Subcutaneous abdominal adipose tissue (tissue), 5 donors: ENCODE data around the gene CD200R1L.

Experiments
- H3K27ac ChIP-seq: one replicate; pipeline ENCODE4 v1.7.0; 2013; ENCODE audit warnings: low read depth, mild to moderate bottlenecking, inconsistent platforms, low read length, moderate library complexity
- H3K27me3 ChIP-seq, 5 donors: one replicate each; pipeline ENCODE4 v1.7.0; 2013; ENCODE audit warnings: low read length in 5 of 5, inconsistent platforms in 1 of 5; ENCODE audit not compliant: control insufficient read depth in 5 of 5, insufficient read depth in 4 of 5
- H3K36me3 ChIP-seq, 5 donors: one replicate each; pipeline ENCODE4 v1.7.0; 2013; ENCODE audit warnings: low read length in 5 of 5; ENCODE audit not compliant: control insufficient read depth in 5 of 5, insufficient read depth in 5 of 5
- H3K4me1 ChIP-seq, 5 donors: one replicate each; pipeline ENCODE4 v1.7.0; 2013; ENCODE audit warnings: low read length in 5 of 5, mild to moderate bottlenecking in 3 of 5, moderate library complexity in 1 of 5; ENCODE audit not compliant: control insufficient read depth in 5 of 5, insufficient read depth in 5 of 5
- H3K4me3 ChIP-seq, 5 donors: one replicate each; pipeline ENCODE4 v1.7.0; 2013; ENCODE audit warnings: low read length in 5 of 5, low read depth in 1 of 5
- H3K9ac ChIP-seq, 5 donors: one replicate each; pipeline ENCODE4 v1.7.0; 2013; ENCODE audit warnings: low read length in 5 of 5, mild to moderate bottlenecking in 4 of 5, moderate library complexity in 3 of 5
- H3K9me3 ChIP-seq, 5 donors: one replicate each; pipeline ENCODE4 v1.7.0; 2013; ENCODE audit warnings: low read length in 5 of 5; ENCODE audit not compliant: control insufficient read depth in 5 of 5
- donor health status: healthy.
- donor health status: healthy.
- donor health status: healthy.
- donor health status: healthy.
- donor health status: healthy.

Gene CD200R1L, protein sequence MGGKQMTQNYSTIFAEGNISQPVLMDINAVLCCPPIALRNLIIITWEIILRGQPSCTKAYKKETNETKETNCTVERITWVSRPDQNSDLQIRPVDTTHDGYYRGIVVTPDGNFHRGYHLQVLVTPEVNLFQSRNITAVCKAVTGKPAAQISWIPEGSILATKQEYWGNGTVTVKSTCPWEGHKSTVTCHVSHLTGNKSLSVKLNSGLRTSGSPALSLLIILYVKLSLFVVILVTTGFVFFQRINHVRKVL

DNA sequence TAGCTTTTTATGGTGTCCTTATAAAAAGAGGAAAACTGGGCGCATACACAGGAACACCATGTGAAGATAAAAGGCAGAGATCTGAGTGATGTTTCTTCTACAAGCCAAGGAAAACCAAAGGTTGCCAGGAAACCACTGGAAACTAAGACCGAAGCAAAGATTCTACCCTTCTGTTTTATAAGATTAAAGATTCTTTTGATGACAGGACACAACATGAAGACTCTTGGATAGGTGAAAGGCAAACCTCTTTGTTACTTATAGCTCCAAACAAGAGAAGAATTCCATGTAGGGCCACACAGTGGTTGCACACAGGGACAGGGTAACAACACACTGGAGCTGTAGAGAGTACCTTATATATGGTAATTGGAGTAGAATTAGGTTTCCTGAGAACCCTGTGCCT, at the start of gene CD200R1L:
Gene CD200R1L (minus strand): TSS at position 101 of the 400 bp plus-strand sequence. CDS start 17,497 bp downstream, outside the sequence.
- no peak within 1 kb of the TSS for H3K9ac ChIP-seq
- H3K4me1 ChIP-seq = no peaks in the 10 kb centered on the region
- peaks cover 3 to 15% (median 13%) of the 10 kb centered on the region in 5 donors for H3K9me3 ChIP-seq
- H3K36me3 ChIP-seq = no peaks in the 10 kb centered on the region
- no peak within 1 kb of the TSS for H3K27ac ChIP-seq
- no peak within 1 kb of the TSS for H3K4me3 ChIP-seq
- H3K27me3 ChIP-seq = no peaks in the 10 kb centered on the region

- H3K4me3 ChIP-seq = no peak overlapping the region
- peaks cover 0 to 4% (median 0%) of the 10 kb centered on the region in 5 donors for H3K9me3 ChIP-seq
- H3K27me3 ChIP-seq = no peaks in the 10 kb centered on the region
- no peaks in the 10 kb centered on the region for H3K36me3 ChIP-seq
- no peak overlapping the region for H3K27ac ChIP-seq
- no peak overlapping the region for H3K9ac ChIP-seq
- peaks cover 0 to 13% (median 0%) of the 10 kb centered on the region in 5 donors for H3K4me1 ChIP-seq
These were observed 47.6 kb upstream of the CD200R1L start for GRCh38 chr3:112894258-112894657.

DNA sequence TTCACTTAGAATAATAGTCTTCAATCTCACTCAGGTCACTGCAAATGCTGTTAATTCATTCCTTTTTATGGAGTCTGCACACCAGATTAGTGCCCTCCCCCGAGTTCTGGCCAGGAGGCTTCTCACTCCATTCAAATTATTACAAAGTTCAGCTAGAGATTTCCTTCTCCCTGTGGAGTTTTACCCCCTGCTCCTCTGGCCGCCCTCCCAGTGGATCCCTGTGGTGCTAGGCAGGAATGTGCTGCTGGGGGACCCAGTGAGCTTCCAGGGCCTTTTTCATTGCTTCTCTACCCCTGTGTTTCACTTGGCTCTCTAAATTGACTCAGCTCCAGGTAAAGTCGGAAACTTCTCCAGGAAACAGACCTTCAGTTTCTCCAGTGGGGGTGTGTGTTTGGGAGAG, 42.7 kb upstream of the CD200R1L start:
- Histone ChIP-seq H3K27me3 (no peaks in the 10 kb centered on the region), H3K4me3 (peak overlapping the region in 2 of 5 donors; percentile 21 to 55), H3K27ac (no peak overlapping the region)

GRCh38 chr3:112888381-112889085, 41.9 kb upstream of the CD200R1L start:
- Histone ChIP-seq H3K4me1 (peaks cover 0 to 48% (median 11%) of the 10 kb centered on the region in 5 donors), H3K9ac (no peak overlapping the region), H3K27ac (no peak overlapping the region), H3K4me3 (no peak overlapping the region), H3K27me3 (no peaks in the 10 kb centered on the region), H3K9me3 (peaks cover 0 to 4% (median 0%) of the 10 kb centered on the region in 5 donors), H3K36me3 (no peaks in the 10 kb centered on the region)

More for the DNA sequence above, 42.7 kb upstream of the CD200R1L start:
- H3K9me3 ChIP-seq = peaks cover 0 to 4% (median 0%) of the 10 kb centered on the region in 5 donors
- H3K4me1 ChIP-seq = peaks cover 0 to 39% (median 11%) of the 10 kb centered on the region in 5 donors
- no peaks in the 10 kb centered on the region for H3K36me3 ChIP-seq
- H3K9ac ChIP-seq = no peak overlapping the region

GRCh38 chr3:112884678-112885290, 38.1 kb upstream of the CD200R1L start:
- Histone ChIP-seq H3K4me1 (peaks cover 0 to 39% (median 11%) of the 10 kb centered on the region in 5 donors), H3K36me3 (no peaks in the 10 kb centered on the region), H3K4me3 (no peak overlapping the region)

GRCh38 chr3:112881891-112882290, 35.2 kb upstream of the CD200R1L start:
- H3K27me3 ChIP-seq = no peaks in the 10 kb centered on the region
- no peak overlapping the region for H3K4me3 ChIP-seq
- peaks cover 0 to 24% (median 8%) of the 10 kb centered on the region in 5 donors for H3K4me1 ChIP-seq
- no peaks in the 10 kb centered on the region for H3K9me3 ChIP-seq
- H3K36me3 ChIP-seq = no peaks in the 10 kb centered on the region
- H3K9ac ChIP-seq = no peak overlapping the region
- no peak overlapping the region for H3K27ac ChIP-seq

More at GRCh38 chr3:112884678-112885290, 38.1 kb upstream of the CD200R1L start:
- no peaks in the 10 kb centered on the region for H3K27me3 ChIP-seq
- no peaks in the 10 kb centered on the region for H3K9me3 ChIP-seq
- no peak overlapping the region for H3K9ac ChIP-seq
- no peak overlapping the region for H3K27ac ChIP-seq

DNA sequence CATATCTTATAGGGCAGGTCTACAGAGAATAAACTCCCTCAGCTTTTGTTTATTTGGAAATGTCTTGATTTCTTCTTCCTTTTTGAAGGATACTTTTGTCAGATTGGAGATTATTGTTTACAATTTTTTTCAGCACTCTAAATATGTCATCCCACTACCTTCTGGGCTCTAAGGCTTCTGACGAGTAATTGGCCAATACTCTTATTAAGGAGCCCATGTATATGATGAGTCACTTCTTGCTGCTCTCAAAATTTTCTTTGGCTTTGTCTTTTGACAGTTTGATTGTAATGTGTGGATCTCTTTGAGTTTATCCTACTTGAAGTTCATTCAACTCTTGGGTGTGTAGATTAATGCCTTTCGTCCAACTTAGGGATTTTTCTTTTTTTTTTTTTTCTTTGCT, 28.9 kb upstream of the CD200R1L start:
- no peak overlapping the region for H3K4me3 ChIP-seq
- no peaks in the 10 kb centered on the region for H3K27me3 ChIP-seq
- no peak overlapping the region for H3K27ac ChIP-seq
- H3K4me1 ChIP-seq = peaks cover 0 to 2% (median 0%) of the 10 kb centered on the region in 5 donors
- H3K9me3 ChIP-seq = peaks cover 1 to 13% (median 7%) of the 10 kb centered on the region in 5 donors
- no peak overlapping the region for H3K9ac ChIP-seq
- no peaks in the 10 kb centered on the region for H3K36me3 ChIP-seq

DNA sequence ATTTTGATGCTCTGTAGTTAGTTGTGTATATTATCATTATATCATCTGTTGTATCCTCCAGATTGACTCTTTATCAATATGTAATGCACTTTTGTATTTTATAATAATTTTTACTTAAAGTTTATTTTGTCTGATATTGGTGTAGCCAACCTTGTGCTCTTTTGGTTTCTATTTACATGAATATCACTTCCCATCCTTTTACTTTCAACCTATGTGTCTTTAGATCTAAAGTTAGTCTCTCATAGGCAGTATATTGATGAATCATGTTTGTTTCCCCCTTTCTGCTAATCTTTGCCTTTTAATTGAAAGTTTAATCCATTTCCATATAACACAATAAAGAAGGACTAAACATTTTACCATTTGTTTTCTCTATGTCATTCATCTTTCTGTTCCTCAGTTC, 28.1 kb upstream of the CD200R1L start:
- no peaks in the 10 kb centered on the region for H3K27me3 ChIP-seq
- H3K4me3 ChIP-seq = no peak overlapping the region
- peaks cover 0 to 2% (median 0%) of the 10 kb centered on the region in 5 donors for H3K4me1 ChIP-seq
- H3K27ac ChIP-seq = no peak overlapping the region
- H3K9me3 ChIP-seq = peaks cover 5 to 16% (median 11%) of the 10 kb centered on the region in 5 donors
- H3K9ac ChIP-seq = no peak overlapping the region
- no peaks in the 10 kb centered on the region for H3K36me3 ChIP-seq

DNA sequence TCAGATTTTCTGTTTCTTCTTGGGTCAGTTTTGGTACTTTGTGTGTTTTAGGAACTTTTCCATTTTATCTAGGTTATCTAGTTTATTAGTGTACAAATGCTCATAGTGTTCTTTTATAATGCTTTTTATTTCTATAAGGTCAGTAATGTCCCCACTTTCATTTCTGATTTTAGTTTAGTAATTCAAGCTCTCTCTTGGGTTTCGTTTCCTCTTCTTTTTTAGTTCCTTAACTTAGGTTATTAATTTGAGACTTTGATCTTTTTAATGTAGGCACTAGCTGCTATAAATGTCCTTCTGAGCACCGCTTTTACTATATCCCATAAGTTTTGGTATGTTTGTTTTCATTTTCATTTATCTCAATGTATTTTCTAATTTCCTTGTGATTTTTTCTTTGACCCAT, 27.0 kb upstream of the CD200R1L start:
- Histone ChIP-seq H3K27ac (no peak overlapping the region), H3K9me3 (peaks cover 5 to 16% (median 12%) of the 10 kb centered on the region in 5 donors), H3K27me3 (no peaks in the 10 kb centered on the region), H3K36me3 (no peaks in the 10 kb centered on the region), H3K4me3 (no peak overlapping the region), H3K9ac (no peak overlapping the region), H3K4me1 (peaks cover 0 to 2% (median 0%) of the 10 kb centered on the region in 5 donors)

GRCh38 chr3:112871735-112872134, 25.1 kb upstream of the CD200R1L start:
- H3K27me3 ChIP-seq = no peaks in the 10 kb centered on the region
- no peak overlapping the region for H3K27ac ChIP-seq
- no peak overlapping the region for H3K9ac ChIP-seq
- peaks cover 0 to 3% (median 0%) of the 10 kb centered on the region in 5 donors for H3K4me1 ChIP-seq
- peaks cover 5 to 16% (median 12%) of the 10 kb centered on the region in 5 donors for H3K9me3 ChIP-seq
- H3K36me3 ChIP-seq = no peaks in the 10 kb centered on the region
- H3K4me3 ChIP-seq = no peak overlapping the region
